ENCODE data around the gene PRLH. TPM values are rescaled to one million over a fixed set of nuclear protein-coding genes. Genes with fewer than 3 reads are reported as not detected.

The PRLH gene
- total RNA-seq, 1 donor from 2014 or later, result not detected

DNA sequence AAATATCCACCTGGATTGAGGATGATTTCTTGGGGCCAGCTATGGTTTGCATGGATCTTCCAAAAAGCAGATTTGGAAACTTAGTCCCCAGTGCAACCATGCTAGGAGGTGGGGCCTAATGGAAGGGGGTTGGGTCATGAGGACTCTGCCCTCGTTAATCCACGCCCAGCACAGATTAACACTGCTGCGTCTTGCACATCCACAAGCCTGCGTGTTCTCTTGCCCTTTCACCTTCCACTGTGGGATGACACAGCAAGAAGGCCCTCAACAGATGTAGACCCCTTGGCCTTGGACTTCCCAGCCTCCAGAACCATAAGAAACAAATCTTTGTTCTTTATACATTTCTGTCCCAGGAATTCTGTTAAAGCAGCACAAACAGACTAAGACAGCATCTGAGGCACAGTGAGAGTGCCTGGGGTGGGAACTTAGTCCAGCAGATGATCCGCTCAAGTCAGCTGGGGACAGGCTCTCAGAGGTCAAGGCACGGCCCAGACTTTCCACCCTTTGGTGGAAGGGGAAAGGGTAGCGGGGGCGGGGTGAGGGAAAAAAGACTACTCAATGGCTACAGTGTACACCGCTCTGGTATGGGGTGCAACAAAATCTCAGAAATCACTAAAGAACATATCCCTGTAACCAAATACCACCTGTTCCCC, 21.8 kb downstream of the PRLH start:
- H3K4me3 Mint-ChIP-seq (ENCODE audit: unreplicated experiment), result no peak overlapping the region
- Histone ChIP-seq H4K20me1 (ENCODE audit: insufficient read depth, low read length) (no peaks in the 10 kb centered on the region), H3K27me3 (ENCODE audit: insufficient read depth, low read length) (no peaks in the 10 kb centered on the region), H2AFZ (ENCODE audit: low read depth, low read length) (no peak overlapping the region), H3K79me2 (ENCODE audit: insufficient read depth, low read length) (no peaks in the 10 kb centered on the region), H3K36me3 (ENCODE audit: insufficient read depth, low read length) (no peaks in the 10 kb centered on the region), H3K27ac (ENCODE audit: low read depth, low read length) (no peak overlapping the region), H3K9ac (ENCODE audit: low read length) (no peak overlapping the region), H3K9me3 (ENCODE audit: insufficient read depth, low read depth, low read length) (no peaks in the 10 kb centered on the region), H3K4me3 (ENCODE audit: insufficient read depth, low read depth, low read length) (no peak overlapping the region), H3K4me1 (ENCODE audit: insufficient read depth, low read length) (peaks cover 16% of the 10 kb centered on the region), H3K4me2 (ENCODE audit: low read length) (no peak overlapping the region)
- H3K9me3 Mint-ChIP-seq (ENCODE audit: unreplicated experiment), result peaks cover 9% of the 10 kb centered on the region
- peaks cover 8% of the 10 kb centered on the region for H3K27me3 Mint-ChIP-seq (ENCODE audit: low read depth, unreplicated experiment)
- FAIRE-seq, result no peak
- H3K4me1 Mint-ChIP-seq (ENCODE audit: low read depth, unreplicated experiment), result peaks cover 4% of the 10 kb centered on the region
- DNase-seq (ENCODE audit: low read depth), result no peak
- no peaks in the 10 kb centered on the region for H3K36me3 Mint-ChIP-seq (ENCODE audit: low read depth, unreplicated experiment)
- H3K27ac Mint-ChIP-seq (ENCODE audit: unreplicated experiment), result no peak overlapping the region
- TF ChIP-seq, protein P1, sequence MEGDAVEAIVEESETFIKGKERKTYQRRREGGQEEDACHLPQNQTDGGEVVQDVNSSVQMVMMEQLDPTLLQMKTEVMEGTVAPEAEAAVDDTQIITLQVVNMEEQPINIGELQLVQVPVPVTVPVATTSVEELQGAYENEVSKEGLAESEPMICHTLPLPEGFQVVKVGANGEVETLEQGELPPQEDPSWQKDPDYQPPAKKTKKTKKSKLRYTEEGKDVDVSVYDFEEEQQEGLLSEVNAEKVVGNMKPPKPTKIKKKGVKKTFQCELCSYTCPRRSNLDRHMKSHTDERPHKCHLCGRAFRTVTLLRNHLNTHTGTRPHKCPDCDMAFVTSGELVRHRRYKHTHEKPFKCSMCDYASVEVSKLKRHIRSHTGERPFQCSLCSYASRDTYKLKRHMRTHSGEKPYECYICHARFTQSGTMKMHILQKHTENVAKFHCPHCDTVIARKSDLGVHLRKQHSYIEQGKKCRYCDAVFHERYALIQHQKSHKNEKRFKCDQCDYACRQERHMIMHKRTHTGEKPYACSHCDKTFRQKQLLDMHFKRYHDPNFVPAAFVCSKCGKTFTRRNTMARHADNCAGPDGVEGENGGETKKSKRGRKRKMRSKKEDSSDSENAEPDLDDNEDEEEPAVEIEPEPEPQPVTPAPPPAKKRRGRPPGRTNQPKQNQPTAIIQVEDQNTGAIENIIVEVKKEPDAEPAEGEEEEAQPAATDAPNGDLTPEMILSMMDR (IDR thresholded peaks at IDR 0.05; ENCODE audit: insufficient read depth, low read depth, low read length), result no peak
- TF ChIP-seq EZH2 (IDR thresholded peaks at IDR 0.05; ENCODE audit: insufficient read depth, low read length), result no peak

DNA sequence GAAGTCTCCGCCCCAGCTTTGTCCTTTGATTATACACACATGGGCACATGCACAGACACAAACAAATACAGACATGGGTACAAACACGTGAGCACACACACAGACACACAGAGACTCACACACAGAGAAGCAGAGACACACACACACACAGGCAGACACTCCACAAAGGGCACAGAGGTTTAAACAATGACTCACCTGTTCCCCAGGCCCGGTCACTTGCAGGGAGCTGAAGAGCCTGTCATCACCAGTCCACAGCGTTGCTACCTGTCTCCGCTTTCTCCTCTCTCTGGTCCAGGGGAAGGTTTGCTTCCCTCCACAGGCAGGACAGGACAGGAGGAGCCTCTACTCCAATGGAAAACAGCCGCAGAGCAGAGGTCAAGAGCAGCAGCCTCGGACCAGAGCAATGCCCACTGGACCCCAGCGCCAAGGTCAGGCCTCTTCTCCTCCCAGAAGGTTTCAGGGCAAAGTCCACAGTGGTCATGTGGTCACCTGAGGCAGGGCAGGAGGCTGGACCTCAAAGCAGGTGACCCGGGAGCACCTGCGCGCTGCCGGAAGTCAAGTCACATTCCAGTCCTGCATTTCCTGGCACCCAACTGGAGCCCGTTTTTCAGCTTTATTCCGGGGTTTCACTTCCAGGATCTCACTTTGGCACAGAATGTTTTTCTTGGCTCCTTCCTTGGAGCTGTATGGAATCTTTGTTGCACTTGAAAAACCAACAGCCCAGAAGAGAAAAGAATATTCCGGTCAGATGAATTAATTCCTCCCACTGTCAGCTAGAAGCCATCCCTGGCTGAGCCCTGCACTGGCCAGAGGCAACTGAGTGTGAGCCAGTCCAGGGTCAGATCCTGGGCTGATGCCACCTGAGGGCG, 24.1 kb downstream of the PRLH start, which contains the start of gene RAB17:
Gene RAB17, minus strand, starts transcription at position 463 of the 869 bp plus-strand sequence. CDS start 4,580 bp downstream, outside the sequence.
- Mint-ChIP-seq H3K4me1 (ENCODE audit: low read depth, unreplicated experiment) (peaks cover 10% of the 10 kb centered on the region), H3K9me3 (ENCODE audit: unreplicated experiment) (peaks cover 9% of the 10 kb centered on the region), H3K27ac (ENCODE audit: unreplicated experiment) (no peak within 1 kb of the TSS), H3K27me3 (ENCODE audit: low read depth, unreplicated experiment) (peaks cover 7% of the 10 kb centered on the region), H3K36me3 (ENCODE audit: low read depth, unreplicated experiment) (no peaks in the 10 kb centered on the region), H3K4me3 (ENCODE audit: unreplicated experiment) (no peak within 1 kb of the TSS)
- H3K9ac ChIP-seq (ENCODE audit: low read length), result no peak within 1 kb of the TSS
- no peak within 1 kb of the TSS for H3K27ac ChIP-seq (ENCODE audit: low read depth, low read length)
- DNase-seq (ENCODE audit: low read depth) (peak; percentile 42), FAIRE-seq (no peak)
- TF ChIP-seq, protein P1 (IDR thresholded peaks at IDR 0.05; ENCODE audit: insufficient read depth, low read depth, low read length), result no peak
- TF ChIP-seq EZH2 (IDR thresholded peaks at IDR 0.05; ENCODE audit: insufficient read depth, low read length), result no peak
- no peaks in the 10 kb centered on the region for H3K27me3 ChIP-seq (ENCODE audit: insufficient read depth, low read length)
- no peak within 1 kb of the TSS for H3K4me3 ChIP-seq (ENCODE audit: insufficient read depth, low read depth, low read length)
- H3K4me2 ChIP-seq (ENCODE audit: low read length), result peak within 1 kb of the TSS; percentile 59
- H3K4me1 ChIP-seq (ENCODE audit: insufficient read depth, low read length), result peaks cover 24% of the 10 kb centered on the region
- H3K9me3 ChIP-seq (ENCODE audit: insufficient read depth, low read depth, low read length), result no peaks in the 10 kb centered on the region
- H3K79me2 ChIP-seq (ENCODE audit: insufficient read depth, low read length), result no peaks in the 10 kb centered on the region
- no peaks in the 10 kb centered on the region for H3K36me3 ChIP-seq (ENCODE audit: insufficient read depth, low read length)
- no peaks in the 10 kb centered on the region for H4K20me1 ChIP-seq (ENCODE audit: insufficient read depth, low read length)
- peak within 1 kb of the TSS; percentile 36 for H2AFZ ChIP-seq (ENCODE audit: low read depth, low read length)
